Erythroblast (primary cell): ENCODE data around the gene METTL21C.

ENCODE experiments used
- DNase-seq, 2 experiments: peaks; one replicate each; lab custom pipeline; 2025; lab: John Stamatoyannopoulos, UW
- GATA1 ChIP-seq: IDR thresholded peaks from 2 replicates; pipeline ENCODE4 v1.6.1; 2011; ENCODE audit warnings: low read depth, mild to moderate bottlenecking, control low read depth, low read length, moderate library complexity
- POLR2A ChIP-seq: IDR thresholded peaks from 2 replicates; pipeline ENCODE4 v1.6.1; 2011; ENCODE audit warnings: mild to moderate bottlenecking, low read length

Gene METTL21C

GRCh38 chr13:102704238-102705058 lies 9.6 kb upstream of the METTL21C start:
- TF ChIP-seq POLR2A (no peak), GATA1 (no peak)
- no peak for DNase-seq

GRCh38 chr13:102703726-102704035 lies 8.8 kb upstream of the METTL21C start:
- no peak for DNase-seq

GRCh38 chr13:102702965-102703725 lies 8.3 kb upstream of the METTL21C start:
- TF ChIP-seq GATA1, result no peak
- TF ChIP-seq POLR2A, result no peak
- no peak for DNase-seq

More at GRCh38 chr13:102703726-102704035, 8.8 kb upstream of the METTL21C start:
- TF ChIP-seq GATA1, result no peak
- no peak for TF ChIP-seq POLR2A

- no peak for TF ChIP-seq POLR2A
- no peak for TF ChIP-seq GATA1
These were observed 6.5 kb upstream of the METTL21C start for GRCh38 chr13:102701331-102701730.

GRCh38 chr13:102700088-102701031 lies 5.5 kb upstream of the METTL21C start:
- TF ChIP-seq GATA1, result no peak
- no peak for TF ChIP-seq POLR2A
- no peak for DNase-seq

More at GRCh38 chr13:102701331-102701730, 6.5 kb upstream of the METTL21C start:
- no peak for DNase-seq

GRCh38 chr13:102699504-102699903 lies 4.7 kb upstream of the METTL21C start:
- no peak for DNase-seq
- no peak for TF ChIP-seq POLR2A
- TF ChIP-seq GATA1, result no peak

GRCh38 chr13:102698649-102698980 lies 3.8 kb upstream of the METTL21C start:
- TF ChIP-seq POLR2A (no peak), GATA1 (no peak)
- no peak for DNase-seq

GRCh38 chr13:102697929-102698648 lies 3.2 kb upstream of the METTL21C start:
- DNase-seq, result no peak
- TF ChIP-seq POLR2A, result no peak
- no peak for TF ChIP-seq GATA1

GRCh38 chr13:102697264-102697663 lies 2.4 kb upstream of the METTL21C start:
- no peak for DNase-seq
- TF ChIP-seq GATA1, result no peak
- TF ChIP-seq POLR2A, result no peak

- DNase-seq, result no peak
- TF ChIP-seq GATA1 (no peak), POLR2A (no peak)
These were observed 1.6 kb upstream of the METTL21C start for GRCh38 chr13:102696465-102696864.

GRCh38 chr13:102693776-102694175 lies 1.1 kb downstream of the METTL21C start:
- no peak for DNase-seq
- TF ChIP-seq POLR2A (no peak), GATA1 (no peak)

- TF ChIP-seq POLR2A, result no peak
- DNase-seq, result no peak
These were observed 1.6 kb downstream of the METTL21C start for GRCh38 chr13:102693250-102693649.

- TF ChIP-seq POLR2A (no peak), GATA1 (no peak)
- no peak for DNase-seq
These were observed 2.4 kb downstream of the METTL21C start for GRCh38 chr13:102692491-102692826.

- TF ChIP-seq POLR2A (no peak), GATA1 (no peak)
- no peak for DNase-seq
These were observed 4.0 kb downstream of the METTL21C start for GRCh38 chr13:102690883-102691282.
